ENCODE results near the gene PLXDC2.
"Not testable (repeated sequence)": the region's sequence is repeated elsewhere in the genome, so short reads cannot be mapped to it uniquely, and the experiment has no call there.

PLXDC2 gene

GRCh38 chr10:20045100-20045499 lies 228.9 kb downstream of the PLXDC2 start:
- not testable (repeated sequence) for DNase-seq (ENCODE audit: low spot score)

GRCh38 chr10:20048161-20048560 lies 231.9 kb downstream of the PLXDC2 start:
- no peak for DNase-seq (ENCODE audit: low spot score)

- no peak for DNase-seq (ENCODE audit: low spot score)
These were observed 241.9 kb downstream of the PLXDC2 start for GRCh38 chr10:20058135-20058534.

- DNase-seq (ENCODE audit: low spot score) = no peak
These were observed 243.0 kb downstream of the PLXDC2 start for GRCh38 chr10:20059084-20059835.

- no peak for DNase-seq (ENCODE audit: low spot score)
These were observed 249.6 kb downstream of the PLXDC2 start for GRCh38 chr10:20065814-20066213.

GRCh38 chr10:20073167-20073566 lies 256.9 kb downstream of the PLXDC2 start:
- no peak for DNase-seq (ENCODE audit: low spot score)

GRCh38 chr10:20075713-20076112 lies 259.5 kb downstream of the PLXDC2 start:
- DNase-seq (ENCODE audit: low spot score) = no peak

- no peak for DNase-seq (ENCODE audit: low spot score)
These were observed 268.2 kb downstream of the PLXDC2 start for GRCh38 chr10:20084451-20084850.

GRCh38 chr10:20085115-20085514 lies 268.9 kb downstream of the PLXDC2 start:
- no peak for DNase-seq (ENCODE audit: low spot score)

- no peak for DNase-seq (ENCODE audit: low spot score)
These were observed 271.1 kb downstream of the PLXDC2 start for GRCh38 chr10:20087353-20087752.

- DNase-seq (ENCODE audit: low spot score) = no peak
These were observed 271.9 kb downstream of the PLXDC2 start for GRCh38 chr10:20088061-20088701.

GRCh38 chr10:20089879-20090278 lies 273.6 kb downstream of the PLXDC2 start:
- no peak for DNase-seq (ENCODE audit: low spot score)

GRCh38 chr10:20090831-20091230 lies 274.6 kb downstream of the PLXDC2 start:
- DNase-seq (ENCODE audit: low spot score) = no peak

GRCh38 chr10:20091698-20092097 lies 275.5 kb downstream of the PLXDC2 start:
- DNase-seq (ENCODE audit: low spot score) = no peak

- no peak for DNase-seq (ENCODE audit: low spot score)
These were observed 277.4 kb downstream of the PLXDC2 start for GRCh38 chr10:20093600-20093999.

GRCh38 chr10:20094226-20094976 lies 278.2 kb downstream of the PLXDC2 start:
- no peak for DNase-seq (ENCODE audit: low spot score)

GRCh38 chr10:20100171-20100570 lies 283.9 kb downstream of the PLXDC2 start:
- DNase-seq (ENCODE audit: low spot score) = no peak

- no peak for DNase-seq (ENCODE audit: low spot score)
These were observed 289.0 kb downstream of the PLXDC2 start for GRCh38 chr10:20105236-20105635.

- DNase-seq (ENCODE audit: low spot score) = no peak
These were observed 289.7 kb downstream of the PLXDC2 start for GRCh38 chr10:20105931-20106330.

GRCh38 chr10:20108021-20108420 lies 291.8 kb downstream of the PLXDC2 start:
- no peak for DNase-seq (ENCODE audit: low spot score)

GRCh38 chr10:20109613-20110012 lies 293.4 kb downstream of the PLXDC2 start:
- DNase-seq (ENCODE audit: low spot score) = no peak

- no peak for DNase-seq (ENCODE audit: low spot score)
These were observed 294.2 kb downstream of the PLXDC2 start for GRCh38 chr10:20110125-20111100.
